GM12878 (cell line): ENCODE results near the gene PLA2G4C. TPM values are rescaled to one million over a fixed set of nuclear protein-coding genes. Genes with fewer than 3 reads are reported as not detected.

ENCODE experiments used
- ATAC-seq: fragments of 200-7000 bp; cut with Tn5 transposase; 3 replicates; pipeline ENCODE4 v1.9.1; 2020; ENCODE audit warnings: mild to moderate bottlenecking, moderate library complexity
- BruUV-seq: library from RNA; stranded (reverse); fragments of 400-500 nt; replicated peaks from 2 replicates; lab custom pipeline; 2021; lab: Mats Ljungman, UMichigan
- CTCF ChIA-PET: fragments of 300-600 bp; sonication (Branson Sonifier 250); formaldehyde crosslinking; extraction: SDS; loops from one replicate; lab custom pipeline; 2021; ENCODE audit warnings: inconsistent platforms; lab: Yijun Ruan, JAX
- POLR2A ChIA-PET: fragments of 350-600 bp; formaldehyde crosslinking; extraction: SDS; loops from one replicate; lab custom pipeline; 2021; ENCODE audit warnings: inconsistent platforms; lab: Charles Lee
- RAD21 ChIA-PET: fragments of 300-600 bp; sonication (Branson Sonifier 250); formaldehyde crosslinking; loops from one replicate; lab custom pipeline; 2023; ENCODE audit warnings: antibody characterized with exemption; ENCODE audit not compliant: unreplicated experiment; lab: Charles Lee
- SMC1A ChIA-PET: fragments of 300-600 bp; sonication (Branson Sonifier 250); formaldehyde crosslinking; loops from one replicate; lab custom pipeline; 2023; ENCODE audit not compliant: unreplicated experiment, uncharacterized antibody; lab: Charles Lee
- DNase-seq: peaks from one replicate; pipeline ENCODE4 v3.0.0-alpha.2; 2011; ENCODE audit warnings: low read depth, low spot score
- FAIRE-seq: peaks from 3 replicates; lab custom pipeline; 2011; peaks lifted over from hg19 to GRCh38; lab: Jason Lieb, UNC
- H2AFZ ChIP-seq: 2 replicates; pipeline ENCODE4 v1.6.0; 2011; ENCODE audit warnings: low read depth, low read length, control low read depth; ENCODE audit not compliant: control insufficient read depth
- H3K27ac ChIP-seq: 2 replicates; pipeline ENCODE4 v1.5.1; 2011; ENCODE audit warnings: control low read depth; ENCODE audit not compliant: control insufficient read depth, insufficient read depth
- H3K27me3 ChIP-seq, 2 experiments: replicated peaks in 1 of 2; 2 replicates each; pipeline versions ENCODE4 v1.6.0 to v1.6.1; 2011; ENCODE audit warnings: low read length in 1 of 2; ENCODE audit not compliant: control insufficient read depth in 2 of 2, insufficient read depth in 2 of 2
- H3K36me3 ChIP-seq, 2 experiments: 2 replicates each; pipeline ENCODE4 v1.5.1; 2011; ENCODE audit warnings: low read length in 1 of 2; ENCODE audit not compliant: control insufficient read depth in 2 of 2, insufficient read depth in 2 of 2
- H3K4me1 ChIP-seq: 2 replicates; pipeline ENCODE4 v1.6.1; 2011; ENCODE audit warnings: mild to moderate bottlenecking, low read length, moderate library complexity, mixed read lengths; ENCODE audit not compliant: control insufficient read depth, insufficient read depth
- H3K4me2 ChIP-seq: 2 replicates; pipeline ENCODE4 v1.6.0; 2011; ENCODE audit warnings: control low read depth; ENCODE audit not compliant: control insufficient read depth, insufficient read depth
- H3K4me3 ChIP-seq: fragments of 200-600 bp; sonication (generic); 2 replicates; pipeline ENCODE4 v1.5.1; 2016
- H3K79me2 ChIP-seq: 2 replicates; pipeline ENCODE4 v1.6.0; 2011; ENCODE audit warnings: low read length; ENCODE audit not compliant: control insufficient read depth, insufficient read depth
- H3K9ac ChIP-seq: 2 replicates; pipeline ENCODE4 v1.8.0; 2011; ENCODE audit warnings: low read length, control low read depth, mixed read lengths; ENCODE audit not compliant: control insufficient read depth, insufficient read depth
- H3K9me3 ChIP-seq: replicated peaks from 3 replicates; pipeline ENCODE4 v1.5.1; 2011; ENCODE audit warnings: mild to moderate bottlenecking, low read length; ENCODE audit not compliant: control insufficient read depth, insufficient read depth
- H4K20me1 ChIP-seq: 2 replicates; pipeline ENCODE4 v1.6.0; 2011; ENCODE audit not compliant: control insufficient read depth, insufficient read depth
- BCL11A ChIP-seq: IDR thresholded peaks from 2 replicates; pipeline ENCODE4 v1.6.1; 2011; ENCODE audit warnings: low read depth, low read length
- CBX3 ChIP-seq: fragments of 200-600 bp; sonication (generic); IDR thresholded peaks from 2 replicates; pipeline ENCODE4 v1.6.1; 2016; ENCODE audit warnings: low read depth, borderline replicate concordance
- CHD1 ChIP-seq: IDR thresholded peaks from 2 replicates; pipeline ENCODE4 v1.6.1; 2012; ENCODE audit warnings: low read depth, low read length, improper control_type of control experiment
- CREB1 ChIP-seq: IDR thresholded peaks from 2 replicates; pipeline ENCODE4 v1.6.1; 2012; ENCODE audit warnings: low read depth, mild to moderate bottlenecking, inconsistent platforms
- EED ChIP-seq: sonication (generic); IDR thresholded peaks from 2 replicates; pipeline ENCODE4 v1.6.1; 2016; ENCODE audit warnings: antibody characterized with exemption, low read depth
- ETV6 ChIP-seq, 2 experiments: fragments of 450-650 bp in 1 of 2; IDR thresholded peaks in 1 of 2; conservative IDR thresholded peaks in 1 of 2; 2 replicates each; pipeline ENCODE4 v1.6.1; 2014; ENCODE audit warnings: antibody characterized with exemption in 1 of 2, borderline replicate concordance in 1 of 2, low read depth in 1 of 2, mild to moderate bottlenecking in 1 of 2, moderate library complexity in 1 of 2
- FOS ChIP-seq: IDR thresholded peaks from 3 replicates; pipeline ENCODE4 v1.6.1; 2011; ENCODE audit warnings: borderline replicate concordance; ENCODE audit not compliant: insufficient read length; ENCODE audit errors: extremely low read depth
- FOXK2 ChIP-seq: fragments of 450-650 bp; IDR thresholded peaks from 2 replicates; pipeline ENCODE4 v1.6.1; 2017; ENCODE audit warnings: mild to moderate bottlenecking, moderate library complexity
- HDAC6 ChIP-seq: fragments of 200-600 bp; sonication (generic); IDR thresholded peaks from one replicate; pipeline ENCODE4 v1.8.0; 2017; ENCODE audit warnings: antibody characterized with exemption; ENCODE audit not compliant: unreplicated experiment
- IRF3 ChIP-seq: fragments of 450-650 bp; IDR thresholded peaks from 2 replicates; pipeline ENCODE4 v1.6.1; 2014; ENCODE audit warnings: mild to moderate bottlenecking
- IRF4 ChIP-seq: IDR thresholded peaks from 2 replicates; pipeline ENCODE4 v1.6.1; 2011; ENCODE audit warnings: low read depth, low read length
- JUNB ChIP-seq: IDR thresholded peaks from 2 replicates; pipeline ENCODE4 v1.6.1; 2016; ENCODE audit warnings: antibody characterized with exemption, mild to moderate bottlenecking
- MXI1 ChIP-seq: fragments of 150-350 bp; IDR thresholded peaks from 2 replicates; pipeline ENCODE4 v1.6.1; 2011; ENCODE audit warnings: low read depth, mild to moderate bottlenecking, inconsistent platforms, low read length, improper control_type of control experiment
- NFYB ChIP-seq: IDR thresholded peaks from 2 replicates; pipeline ENCODE4 v1.6.1; 2011; ENCODE audit warnings: low read depth, mild to moderate bottlenecking, low read length, improper control_type of control experiment, moderate library complexity; ENCODE audit not compliant: insufficient read depth
- PAX5 ChIP-seq: IDR thresholded peaks from 2 replicates; pipeline ENCODE4 v1.6.1; 2011; ENCODE audit warnings: low read depth, low read length, borderline replicate concordance
- PBX3 ChIP-seq: IDR thresholded peaks from 2 replicates; pipeline ENCODE4 v1.6.1; 2011; ENCODE audit warnings: mild to moderate bottlenecking, low read depth, low read length, moderate library complexity; ENCODE audit not compliant: insufficient replicate concordance
- SIN3A ChIP-seq: IDR thresholded peaks from 2 replicates; pipeline ENCODE4 v1.6.1; 2012; ENCODE audit warnings: low read depth, low read length, improper control_type of control experiment
- SMAD1 ChIP-seq: fragments of 450-650 bp; IDR thresholded peaks from 2 replicates; pipeline ENCODE4 v1.6.1; 2018; ENCODE audit warnings: mild to moderate bottlenecking, low read depth; ENCODE audit not compliant: partially characterized antibody
- SMARCA5 ChIP-seq: fragments of 450-650 bp; IDR thresholded peaks from 2 replicates; pipeline ENCODE4 v1.6.1; 2017; ENCODE audit warnings: mild to moderate bottlenecking
- SPI1 ChIP-seq: IDR thresholded peaks from 2 replicates; pipeline ENCODE4 v1.6.1; 2011; ENCODE audit warnings: low read depth, mild to moderate bottlenecking, low read length, moderate library complexity, borderline replicate concordance; ENCODE audit not compliant: insufficient read depth
- STAT3 ChIP-seq: IDR thresholded peaks from 2 replicates; pipeline ENCODE4 v1.6.1; 2011; ENCODE audit warnings: low read depth, low read length, improper control_type of control experiment
- TCF3 ChIP-seq: IDR thresholded peaks from 2 replicates; pipeline ENCODE4 v1.6.1; 2012; ENCODE audit warnings: low read depth, mild to moderate bottlenecking, low read length, borderline replicate concordance; ENCODE audit not compliant: insufficient read depth
- YBX1 ChIP-seq: fragments of 450-650 bp; IDR thresholded peaks from 2 replicates; pipeline ENCODE4 v1.6.1; 2016; ENCODE audit warnings: antibody characterized with exemption
- ZNF274 ChIP-seq: IDR thresholded peaks from one replicate; pipeline ENCODE4 v1.8.0; 2011; ENCODE audit not compliant: insufficient read length, insufficient read depth
- ZNF384 ChIP-seq: IDR thresholded peaks from 2 replicates; pipeline ENCODE4 v1.6.1; 2012; ENCODE audit warnings: low read depth, mild to moderate bottlenecking, low read length, improper control_type of control experiment, borderline replicate concordance
- WGBS: methylation state at CpG from one replicate; pipeline ENCODE4 v1.1.6; 2016; ENCODE audit warnings: low lambda C conversion rate; ENCODE audit not compliant: insufficient replicate concordance, insufficient coverage; ENCODE audit errors: missing lambda C conversion rate; 5-methylcytosine and 5-hydroxymethylcytosine counted together
- in situ Hi-C: fragments of 300-500 bp; cut with MboI; formaldehyde crosslinking; loops from 9 replicates; pipeline ENCODE4 v1.14.3; 2018; ENCODE audit warnings: mixed read lengths
- intact Hi-C: fragments of 100-400 bp; cut with micrococcal nuclease; formaldehyde crosslinking; loops from one replicate; pipeline ENCODE4 v1.14.2; 2022; ENCODE audit not compliant: unreplicated experiment
- polyA plus RNA-seq, 11 experiments: library from polyadenylated mRNA; depleted of rRNA in 4 of 11; unstranded in 6 of 11; stranded (reverse) in 5 of 11; fragments of >200 nt; fragmentation: Nextera tagmentation in 4 of 11; fragmentation: Illumina TruSeq in 1 of 11; extraction: Ambion mirVana in 4 of 11; extraction: Trizol in 1 of 11; gene quantifications; 1 replicate in 1 of 11; 2 replicates in 10 of 11; pipeline versions ENCODE4 v1.2.1 to v1.2.3, GENCODE V29; 2011 to 2016; ENCODE audit warnings: inconsistent platforms in 2 of 11, missing spikeins in 2 of 11, low read depth in 1 of 11
- total RNA-seq, 4 experiments: library from RNA; depleted of rRNA in 3 of 4; stranded (reverse); fragments of >200 nt in 3 of 4; fragmentation: Illumina TruSeq in 1 of 4; extraction: Trizol in 1 of 4; gene quantifications; 2 replicates each; pipeline versions ENCODE4 v1.2.1 to v1.2.3, GENCODE V29; 2013 to 2021

Gene PLA2G4C
- total and polyA plus RNA-seq, 10 of the 15 experiments (the other 5 are each of a cell fraction or from before 2014, with no cell fraction given) = 0.53 to 3.6 (median 1.1) TPM

- TF ChIP-seq BCL11A = no peak
- no peak for TF ChIP-seq STAT3
- TF ChIP-seq MXI1 = no peak
- no peak for TF ChIP-seq YBX1
- no peak for TF ChIP-seq SMARCA5
- TF ChIP-seq IRF4 = no peak
- no peak for TF ChIP-seq CREB1
- no peak for TF ChIP-seq PAX5
- no peak for TF ChIP-seq EED
Measured at GRCh38 chr19:48137411-48137810, 26.8 kb upstream of the PLA2G4C start (continued).

- H3K4me2 ChIP-seq = no peak overlapping the region
- intact Hi-C loops = no loop called here
- no peaks in the 10 kb centered on the region for H4K20me1 ChIP-seq
- no peaks in the 10 kb centered on the region for H3K9me3 ChIP-seq
- H3K27ac ChIP-seq = no peak overlapping the region
- ChIA-PET POLR2A (no interaction called here), SMC1A (no interaction called here), CTCF (no interaction called here), RAD21 (no interaction called here)
- DNase-seq = no peak
- no peaks in the 10 kb centered on the region for H3K79me2 ChIP-seq
- WGBS = 100% methylated on average over 4 of the region's 4 CpGs
- no peak for ATAC-seq
- no peak overlapping the region for H2AFZ ChIP-seq
- BruUV-seq = no TSS peak
- H3K4me1 ChIP-seq = no peaks in the 10 kb centered on the region
- H3K27me3 ChIP-seq = no peaks in the 10 kb centered on the region
- in situ Hi-C loops = no loop called here
- no peak for FAIRE-seq
- TF ChIP-seq PBX3 (no peak), JUNB (no peak), TCF3 (no peak), CHD1 (no peak), NFYB (no peak), SMAD1 (no peak), SPI1 (no peak), ETV6 (conservative IDR thresholded peaks at IDR 0.05 in 1 of 2, IDR thresholded peaks at IDR 0.05 in 1 of 2; ENCODE audit: borderline replicate concordance in 1 of 2, low read depth in 1 of 2) (no peak), SIN3A (no peak), CBX3 (no peak), FOXK2 (no peak), ZNF274 (no peak), CREB1 (no peak), ZNF384 (no peak), FOS (no peak), IRF3 (no peak), HDAC6 (no peak)
- H3K4me3 ChIP-seq = no peak overlapping the region
- peaks cover 7 to 20% of the 10 kb centered on the region in 2 experiments for H3K36me3 ChIP-seq
- no peak overlapping the region for H3K9ac ChIP-seq
Measured at GRCh38 chr19:48136547-48136946, 25.9 kb upstream of the PLA2G4C start.
